Stromal cell of bone marrow (primary cell): Measurements from ENCODE around the gene SGIP1.

ENCODE experiments used
- DNase-seq: peaks from one replicate; pipeline ENCODE4 v3.0.0-alpha.2; 2012; ENCODE audit warnings: low read depth

SGIP1 gene

GRCh38 chr1:66533804-66534740, at the start of gene SGIP1:
Gene SGIP1, plus strand, starts transcription at chr1:66534153. Its CDS starts 206 bp downstream, at chr1:66534359.
- peak; percentile 58 for DNase-seq

- no peak for DNase-seq
Measured at GRCh38 chr1:66489151-66489550, 44.8 kb upstream of the SGIP1 start.

GRCh38 chr1:66489972-66490601, 43.9 kb upstream of the SGIP1 start:
- DNase-seq: peak; percentile 39

- no peak for DNase-seq
Measured at GRCh38 chr1:66490816-66491215, 43.1 kb upstream of the SGIP1 start.

- no peak for DNase-seq
Measured at GRCh38 chr1:66492424-66492823, 41.5 kb upstream of the SGIP1 start.

- DNase-seq: no peak
Measured at GRCh38 chr1:66493731-66494130, 40.2 kb upstream of the SGIP1 start.

GRCh38 chr1:66494482-66494881, 39.5 kb upstream of the SGIP1 start:
- DNase-seq: no peak

- DNase-seq: no peak
Measured at GRCh38 chr1:66495495-66495894, 38.5 kb upstream of the SGIP1 start.

GRCh38 chr1:66497910-66498309, 36.0 kb upstream of the SGIP1 start:
- no peak for DNase-seq

- no peak for DNase-seq
Measured at GRCh38 chr1:66500301-66500700, 33.7 kb upstream of the SGIP1 start.

- DNase-seq: no peak
Measured at GRCh38 chr1:66502086-66502485, 31.9 kb upstream of the SGIP1 start.

GRCh38 chr1:66503841-66504470, 30.0 kb upstream of the SGIP1 start:
- peak; percentile 68 for DNase-seq

- peak; percentile 28 for DNase-seq
Measured at GRCh38 chr1:66505671-66506392, 28.1 kb upstream of the SGIP1 start.

- no peak for DNase-seq
Measured at GRCh38 chr1:66506393-66506687, 27.6 kb upstream of the SGIP1 start.

- no peak for DNase-seq
Measured at GRCh38 chr1:66506991-66507390, 27.0 kb upstream of the SGIP1 start.

GRCh38 chr1:66510407-66510806, 23.5 kb upstream of the SGIP1 start:
- no peak for DNase-seq

GRCh38 chr1:66511118-66511517, 22.8 kb upstream of the SGIP1 start:
- no peak for DNase-seq

GRCh38 chr1:66517959-66518358, 16.0 kb upstream of the SGIP1 start:
- DNase-seq: no peak

- DNase-seq: no peak
Measured at GRCh38 chr1:66518654-66519053, 15.3 kb upstream of the SGIP1 start.

- no peak for DNase-seq
Measured at GRCh38 chr1:66519992-66520391, 14.0 kb upstream of the SGIP1 start.

GRCh38 chr1:66520655-66521054, 13.3 kb upstream of the SGIP1 start:
- DNase-seq: no peak

GRCh38 chr1:66521721-66522365, 12.1 kb upstream of the SGIP1 start:
- DNase-seq: peak; percentile 81
